ENCODE measurements around the gene CACNG5. TPM values are rescaled to one million over a fixed set of nuclear protein-coding genes. Genes with fewer than 3 reads are reported as not detected.
A peak's percentile ranks its signal among the peaks of the same experiment; 100 is the strongest.

Gene CACNG5
- total and polyA plus RNA-seq, 12 donors, result not detected

GRCh38 chr17:66829386-66829864 lies 5.5 kb upstream of the CACNG5 start:
- intact Hi-C loops (cut with DNase I), result no loop called here

DNA sequence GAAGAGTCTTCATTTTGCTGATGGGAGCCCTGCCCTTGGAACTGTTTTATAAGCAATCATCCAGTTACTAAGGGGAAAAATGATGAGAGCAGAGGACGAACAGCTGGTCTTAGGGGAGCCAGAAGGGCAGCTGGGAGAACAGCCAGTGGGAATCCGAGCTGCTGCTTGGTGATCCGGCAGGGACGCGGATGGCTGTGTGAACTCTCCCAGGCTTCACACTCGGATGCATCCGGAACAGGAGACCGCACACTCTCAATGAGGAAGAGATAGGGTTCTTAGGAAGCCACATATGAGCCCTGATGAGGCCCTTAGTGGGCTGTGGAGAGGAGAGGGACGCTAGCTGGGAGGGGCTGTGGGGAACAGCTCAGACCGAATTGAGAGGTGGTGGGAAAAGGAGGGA lies 5.0 kb upstream of the CACNG5 start:
- no peak for ATAC-seq
- intact Hi-C loops (cut with DNase I), result loop anchor here in 1 of 10 donors (5.0 kb wide), 1 partner anchor 93 kb away; no protein-coding TSS in a partner anchor
- Histone ChIP-seq H3K27ac (no peak overlapping the region), H3K9me3 (no peaks in the 10 kb centered on the region), H3K36me3 (no peaks in the 10 kb centered on the region), H3K4me1 (peaks cover 0 to 5% (median 0%) of the 10 kb centered on the region in 9 donors), H3K4me3 (no peak overlapping the region), H3K27me3 (peaks cover 3 to 50% (median 39%) of the 10 kb centered on the region in 7 donors)
- WGBS, 2 donors, result 7 to 14% methylated on average over 10 of the region's 10 CpGs
- TF ChIP-seq CTCF (IDR thresholded peaks at IDR 0.05), result no peak
- no peak for DNase-seq

More at GRCh38 chr17:66829386-66829864, 5.5 kb upstream of the CACNG5 start:
- Histone ChIP-seq H3K4me1 (peaks cover 0 to 5% (median 0%) of the 10 kb centered on the region in 9 donors), H3K4me3 (no peak overlapping the region), H3K36me3 (no peaks in the 10 kb centered on the region), H3K27ac (no peak overlapping the region), H3K27me3 (peaks cover 0 to 45% (median 35%) of the 10 kb centered on the region in 7 donors), H3K9me3 (no peaks in the 10 kb centered on the region)
- DNase-seq (peak in 1 of 2 donors; percentile 35), ATAC-seq (peak; percentile 59 to 84 (median 76))
- TF ChIP-seq CTCF (IDR thresholded peaks at IDR 0.05), result no peak
- 5% methylated on average over 18 of the region's 18 CpGs for WGBS, 2 donors

- 11 to 27% methylated on average over 4 of the region's 4 CpGs for WGBS, 2 donors
- no peak overlapping the region for H3K4me3 ChIP-seq
- no peak overlapping the region for H3K27ac ChIP-seq
- peaks cover 0 to 5% (median 0%) of the 10 kb centered on the region in 9 donors for H3K4me1 ChIP-seq
- no peaks in the 10 kb centered on the region for H3K36me3 ChIP-seq
- H3K9me3 ChIP-seq, result no peaks in the 10 kb centered on the region
- TF ChIP-seq CTCF (IDR thresholded peaks at IDR 0.05), result no peak
- H3K27me3 ChIP-seq, result peaks cover 9 to 55% (median 41%) of the 10 kb centered on the region in 7 donors
- DNase-seq (no peak), ATAC-seq (no peak)
- intact Hi-C loops (cut with DNase I), result loop anchor here in 1 of 10 donors (5.0 kb wide), 1 partner anchor 93 kb away; no protein-coding TSS in a partner anchor
These were observed 4.5 kb upstream of the CACNG5 start for GRCh38 chr17:66830451-66830850.

GRCh38 chr17:66831383-66832210 lies 3.3 kb upstream of the CACNG5 start:
- WGBS, 2 donors, result 64 to 65% methylated on average over 14 of the region's 14 CpGs
- Histone ChIP-seq H3K9me3 (no peaks in the 10 kb centered on the region), H3K27ac (no peak overlapping the region), H3K4me3 (no peak overlapping the region), H3K27me3 (peaks cover 12 to 67% (median 49%) of the 10 kb centered on the region in 7 donors), H3K4me1 (peaks cover 0 to 5% (median 0%) of the 10 kb centered on the region in 9 donors), H3K36me3 (no peaks in the 10 kb centered on the region)
- intact Hi-C loops (cut with DNase I), result loop anchor here in 1 of 10 donors (5.0 kb wide), 1 partner anchor 94 kb away; no protein-coding TSS in a partner anchor
- ATAC-seq (no peak), DNase-seq (no peak)
- no peak for TF ChIP-seq CTCF (IDR thresholded peaks at IDR 0.05)
